Naive thymus-derived CD8-positive, alpha-beta T cell (primary cell): ENCODE measurements around the gene KDM4C. TPM values are rescaled to one million over a fixed set of nuclear protein-coding genes. Genes with fewer than 3 reads are reported as not detected.
A peak's percentile ranks its signal among the peaks of the same experiment; 100 is the strongest.

ENCODE experiments used
- ATAC-seq, 2 donors: fragments of 150-1000 bp; cut with Tn5 transposase in 1 of 2; sonication (Bioruptor Pico), chemical (Tn5 transposase) in 1 of 2; 1 replicate in 1 of 2; 2 replicates in 1 of 2; pipeline ENCODE4 v1.10.0; 2021; ENCODE audit warnings: mild to moderate bottlenecking in 2 of 2, moderate library complexity in 2 of 2
- POLR2A ChIA-PET: fragments of 350-600 bp; sonication (Branson Sonifier 250); formaldehyde crosslinking; loops from one replicate; lab custom pipeline; 2021; ENCODE audit warnings: antibody characterized with exemption; lab: Charles Lee
- DNase-seq, 10 donors: peaks; one replicate each; pipeline versions ENCODE4 v3.0.0 to v3.0.0-alpha.2; 2020 to 2022
- H3K27ac Mint-ChIP-seq, 10 donors: one replicate each; pipeline ENCODE4 v1.8.0; 2020 to 2022; ENCODE audit warnings: mild to moderate bottlenecking in 10 of 10, mixed read lengths in 10 of 10, moderate library complexity in 4 of 10, inconsistent platforms in 1 of 10
- H3K27me3 Mint-ChIP-seq, 5 donors: one replicate each; pipeline ENCODE4 v1.8.0; 2021 to 2022; ENCODE audit warnings: mixed read lengths in 5 of 5
- H3K36me3 Mint-ChIP-seq, 3 donors: one replicate each; pipeline ENCODE4 v1.8.0; 2020 to 2022; ENCODE audit warnings: mixed read lengths in 3 of 3, mild to moderate bottlenecking in 2 of 3, inconsistent platforms in 1 of 3
- H3K4me1 Mint-ChIP-seq, 4 donors: one replicate each; pipeline ENCODE4 v1.8.0; 2021 to 2022; ENCODE audit warnings: mixed read lengths in 4 of 4
- H3K4me3 Mint-ChIP-seq, 10 donors: one replicate each; pipeline ENCODE4 v1.8.0; 2020 to 2022; ENCODE audit warnings: mild to moderate bottlenecking in 10 of 10, mixed read lengths in 10 of 10, moderate library complexity in 6 of 10, inconsistent platforms in 1 of 10
- H3K9me3 Mint-ChIP-seq, 9 donors: one replicate each; pipeline ENCODE4 v1.8.0; 2020 to 2022; ENCODE audit warnings: mixed read lengths in 9 of 9, mild to moderate bottlenecking in 3 of 9, inconsistent platforms in 1 of 9, moderate library complexity in 1 of 9
- polyA plus RNA-seq, 3 donors: library from polyadenylated mRNA; unstranded; fragments of 300-500 nt; fragmentation: Illumina TruSeq; gene quantifications; one replicate each; pipeline ENCODE4 v1.2.3, GENCODE V29; 2021
- total RNA-seq, 8 experiments: library from RNA in 2 of 8; stranded (reverse) in 2 of 8; gene quantifications; one replicate each; pipeline ENCODE4 v1.2.3 and lab custom pipeline; 2021 to 2026

The KDM4C gene
- total and polyA plus RNA-seq, 5 experiments from 2014 or later = 27.5 to 83.6 (median 27.8) TPM

DNA sequence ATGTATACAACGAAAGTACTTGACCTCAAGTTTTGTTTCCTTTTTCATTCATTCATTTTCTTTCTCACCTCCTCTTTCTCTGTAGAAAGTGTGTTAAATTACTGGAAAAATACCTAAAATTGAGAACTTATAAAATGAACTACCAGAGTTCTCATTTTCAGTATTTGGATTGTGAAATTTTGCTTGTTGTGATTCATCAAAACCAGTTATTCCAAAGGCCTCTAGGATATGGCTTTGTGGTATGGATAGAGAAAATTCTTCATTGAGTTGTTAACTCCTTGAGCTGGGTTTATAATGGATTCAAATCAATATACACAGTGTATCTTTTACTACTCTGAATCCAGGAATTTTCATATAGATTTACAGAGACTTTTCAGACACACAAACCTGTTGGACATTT lies 287.6 kb downstream of the KDM4C start:
- DNase-seq (no peak), ATAC-seq (no peak)
- POLR2A ChIA-PET = no interaction called here
- Mint-ChIP-seq H3K9me3 (no peaks in the 10 kb centered on the region), H3K4me3 (no peak overlapping the region), H3K4me1 (peaks cover 0 to 2% (median 1%) of the 10 kb centered on the region in 4 donors), H3K27me3 (no peaks in the 10 kb centered on the region), H3K36me3 (peaks cover 6 to 80% (median 35%) of the 10 kb centered on the region in 3 donors), H3K27ac (no peak overlapping the region)

- Mint-ChIP-seq H3K9me3 (no peaks in the 10 kb centered on the region), H3K36me3 (peaks cover 0 to 84% (median 16%) of the 10 kb centered on the region in 3 donors), H3K27ac (peak overlapping the region in 2 of 10 donors; percentile 26 to 55), H3K27me3 (no peaks in the 10 kb centered on the region), H3K4me3 (no peak overlapping the region), H3K4me1 (peaks cover 5 to 8% (median 5%) of the 10 kb centered on the region in 4 donors)
- POLR2A ChIA-PET = no interaction called here
- no peak for ATAC-seq
- no peak for DNase-seq
These were observed 293.9 kb downstream of the KDM4C start for GRCh38 chr9:7051711-7052110.

DNA sequence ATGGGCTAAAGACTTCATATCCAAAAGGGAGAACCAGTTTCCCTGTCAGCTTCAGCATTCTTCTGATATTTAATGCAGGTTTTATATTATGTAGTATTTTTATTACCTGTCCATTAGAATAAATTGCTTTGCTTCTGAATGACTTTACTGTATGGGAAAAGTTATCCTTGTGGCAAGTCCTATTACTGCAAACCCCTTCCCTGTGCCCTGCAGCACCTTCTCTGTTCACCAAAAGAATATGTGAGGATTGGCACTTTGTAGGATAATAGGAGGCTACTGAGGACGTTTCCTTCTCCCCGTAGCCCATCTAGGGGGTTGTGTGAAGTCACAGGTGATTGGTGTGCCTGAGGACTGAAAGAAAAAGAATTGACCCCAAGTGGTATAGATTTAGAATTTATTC lies 296.1 kb downstream of the KDM4C start:
- Mint-ChIP-seq H3K27ac (peak overlapping the region in 2 of 10 donors; percentile 8 to 56), H3K27me3 (no peaks in the 10 kb centered on the region), H3K9me3 (no peaks in the 10 kb centered on the region), H3K36me3 (peaks cover 0 to 80% (median 11%) of the 10 kb centered on the region in 3 donors), H3K4me1 (peaks cover 5 to 8% (median 5%) of the 10 kb centered on the region in 4 donors), H3K4me3 (no peak overlapping the region)
- ATAC-seq (no peak), DNase-seq (no peak)
- POLR2A ChIA-PET = no interaction called here

GRCh38 chr9:7055171-7055903 lies 297.6 kb downstream of the KDM4C start:
- H3K36me3 Mint-ChIP-seq = peaks cover 0 to 77% (median 6%) of the 10 kb centered on the region in 3 donors
- H3K9me3 Mint-ChIP-seq = no peaks in the 10 kb centered on the region
- peak overlapping the region in 1 of 10 donors; percentile 28 for H3K27ac Mint-ChIP-seq
- no peak overlapping the region for H3K4me3 Mint-ChIP-seq
- no peaks in the 10 kb centered on the region for H3K27me3 Mint-ChIP-seq
- DNase-seq (no peak), ATAC-seq (no peak)
- peaks cover 5 to 8% (median 5%) of the 10 kb centered on the region in 4 donors for H3K4me1 Mint-ChIP-seq
- POLR2A ChIA-PET = no interaction called here

- H3K36me3 Mint-ChIP-seq = peaks cover 0 to 76% (median 14%) of the 10 kb centered on the region in 3 donors
- H3K9me3 Mint-ChIP-seq = no peaks in the 10 kb centered on the region
- H3K4me1 Mint-ChIP-seq = peaks cover 5 to 8% (median 7%) of the 10 kb centered on the region in 4 donors
- ATAC-seq (no peak), DNase-seq (no peak)
- H3K4me3 Mint-ChIP-seq = no peak overlapping the region
- H3K27ac Mint-ChIP-seq = peak overlapping the region in 1 of 10 donors; percentile 23
- POLR2A ChIA-PET = no interaction called here
- H3K27me3 Mint-ChIP-seq = no peaks in the 10 kb centered on the region
These were observed 298.5 kb downstream of the KDM4C start for GRCh38 chr9:7056254-7056653.

DNA sequence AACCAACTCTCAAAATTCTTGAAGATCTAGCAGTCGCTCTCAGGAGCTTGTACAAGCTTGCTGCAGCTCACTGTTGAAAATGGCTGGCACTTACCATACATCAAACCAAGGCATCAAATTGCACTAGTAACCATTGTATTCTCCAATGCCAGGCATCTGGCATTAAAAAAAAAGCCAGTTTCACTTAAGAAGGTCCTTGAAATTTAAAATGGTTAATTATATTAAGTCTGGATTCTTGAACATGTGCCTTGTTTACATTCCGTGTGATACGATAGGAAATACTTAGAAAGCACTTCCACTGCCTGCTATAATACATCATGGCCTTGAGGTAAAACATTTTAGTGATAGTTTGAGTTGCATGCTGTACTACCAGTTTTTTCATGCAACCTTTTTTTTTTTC lies 300.7 kb downstream of the KDM4C start:
- H3K9me3 Mint-ChIP-seq = no peaks in the 10 kb centered on the region
- POLR2A ChIA-PET = no interaction called here
- ATAC-seq (no peak), DNase-seq (no peak)
- peaks cover 0 to 5% (median 0%) of the 10 kb centered on the region in 4 donors for H3K4me1 Mint-ChIP-seq
- no peaks in the 10 kb centered on the region for H3K27me3 Mint-ChIP-seq
- no peak overlapping the region for H3K4me3 Mint-ChIP-seq
- H3K27ac Mint-ChIP-seq = no peak overlapping the region
- peaks cover 0 to 75% (median 20%) of the 10 kb centered on the region in 3 donors for H3K36me3 Mint-ChIP-seq

- peaks cover 0 to 5% (median 1%) of the 10 kb centered on the region in 4 donors for H3K4me1 Mint-ChIP-seq
- no peaks in the 10 kb centered on the region for H3K27me3 Mint-ChIP-seq
- no peaks in the 10 kb centered on the region for H3K9me3 Mint-ChIP-seq
- DNase-seq (no peak), ATAC-seq (no peak)
- peaks cover 5 to 46% (median 20%) of the 10 kb centered on the region in 3 donors for H3K36me3 Mint-ChIP-seq
- H3K4me3 Mint-ChIP-seq = no peak overlapping the region
- peak overlapping the region in 1 of 10 donors; percentile 21 for H3K27ac Mint-ChIP-seq
- POLR2A ChIA-PET = no interaction called here
These were observed 309.4 kb downstream of the KDM4C start for GRCh38 chr9:7067169-7067568.

DNA sequence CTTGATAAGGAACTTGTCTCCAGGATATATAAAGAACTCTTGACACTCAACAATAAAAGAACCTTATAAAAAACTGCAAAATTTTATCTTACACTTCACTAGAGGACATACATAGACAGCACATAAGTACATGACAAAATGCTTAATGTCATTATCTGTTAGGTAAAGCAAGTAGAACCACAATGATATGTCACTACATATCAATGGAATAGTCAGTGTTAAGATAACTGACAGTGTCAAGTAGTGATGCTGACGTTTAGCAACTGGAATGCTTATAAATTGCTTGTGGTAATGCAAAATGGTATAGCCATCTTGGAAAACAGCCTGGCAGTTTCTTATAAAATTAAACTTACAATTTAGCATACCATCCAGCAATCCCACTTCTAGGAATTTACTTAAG lies 314.1 kb downstream of the KDM4C start:
- Mint-ChIP-seq H3K36me3 (peaks cover 10 to 58% (median 35%) of the 10 kb centered on the region in 3 donors), H3K27me3 (no peaks in the 10 kb centered on the region), H3K4me1 (peaks cover 0 to 2% (median 0%) of the 10 kb centered on the region in 4 donors), H3K9me3 (no peaks in the 10 kb centered on the region), H3K4me3 (no peak overlapping the region), H3K27ac (peak overlapping the region in 2 of 10 donors; percentile 1 to 14)
- DNase-seq (no peak), ATAC-seq (no peak)
- POLR2A ChIA-PET = no interaction called here

DNA sequence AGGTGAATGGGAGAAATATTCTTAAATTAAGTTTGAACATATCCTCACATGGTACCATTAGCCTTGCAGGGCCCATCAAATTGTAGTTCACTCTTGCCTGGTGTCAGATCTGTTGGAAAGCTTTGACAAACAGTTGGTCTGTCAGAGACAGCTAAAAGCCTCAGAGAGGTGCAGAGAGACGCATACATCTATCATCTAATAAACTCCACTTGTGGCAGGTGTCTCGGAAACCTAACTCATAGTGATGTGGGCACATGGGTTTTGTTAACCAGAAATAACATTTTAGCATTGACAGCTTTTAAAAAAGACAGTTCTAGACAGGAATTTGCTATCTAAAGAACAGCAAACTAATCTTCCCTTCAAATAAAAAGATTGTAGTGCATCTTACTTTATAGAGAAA lies 315.9 kb downstream of the KDM4C start:
- no peak for ATAC-seq
- POLR2A ChIA-PET = no interaction called here

DNA sequence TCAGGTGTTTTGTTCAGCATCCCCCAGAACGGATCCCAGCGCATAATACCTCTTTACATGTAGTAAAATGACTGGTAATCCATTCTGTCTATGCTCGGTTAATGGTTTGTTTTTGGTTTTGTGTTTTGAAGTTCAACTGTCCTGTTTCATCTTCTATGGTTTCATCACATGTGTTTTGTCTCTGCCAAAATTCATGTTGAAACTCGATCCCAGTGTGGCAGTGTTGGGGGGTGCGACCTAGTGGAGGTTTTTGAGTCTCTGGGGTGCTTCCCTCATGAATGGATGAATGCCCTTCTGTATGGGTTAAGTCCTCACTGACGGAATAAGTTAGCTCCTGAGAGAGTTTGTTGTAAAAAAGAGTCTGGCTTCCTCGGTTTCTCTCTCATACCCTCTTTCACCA lies 317.4 kb downstream of the KDM4C start:
- Mint-ChIP-seq H3K4me1 (peaks cover 0 to 2% (median 0%) of the 10 kb centered on the region in 4 donors), H3K36me3 (peaks cover 13 to 73% (median 61%) of the 10 kb centered on the region in 3 donors)
- no peak for DNase-seq

More for the DNA sequence above, 315.9 kb downstream of the KDM4C start:
- Mint-ChIP-seq H3K27me3 (no peaks in the 10 kb centered on the region), H3K4me3 (no peak overlapping the region), H3K27ac (no peak overlapping the region), H3K36me3 (peaks cover 13 to 65% (median 50%) of the 10 kb centered on the region in 3 donors), H3K9me3 (no peaks in the 10 kb centered on the region), H3K4me1 (peaks cover 0 to 2% (median 0%) of the 10 kb centered on the region in 4 donors)
- no peak for DNase-seq

GRCh38 chr9:7079051-7079450 lies 321.3 kb downstream of the KDM4C start:
- Mint-ChIP-seq H3K36me3 (peaks cover 16 to 77% (median 57%) of the 10 kb centered on the region in 3 donors), H3K4me3 (no peak overlapping the region), H3K4me1 (no peaks in the 10 kb centered on the region), H3K9me3 (no peaks in the 10 kb centered on the region), H3K27me3 (no peaks in the 10 kb centered on the region), H3K27ac (no peak overlapping the region)
- POLR2A ChIA-PET = no interaction called here
- DNase-seq = no peak
- no peak for ATAC-seq

More for the DNA sequence above, 317.4 kb downstream of the KDM4C start:
- no peaks in the 10 kb centered on the region for H3K27me3 Mint-ChIP-seq
- no peak for ATAC-seq
- no peak overlapping the region for H3K4me3 Mint-ChIP-seq
- POLR2A ChIA-PET = no interaction called here
- H3K9me3 Mint-ChIP-seq = no peaks in the 10 kb centered on the region
- no peak overlapping the region for H3K27ac Mint-ChIP-seq

- Mint-ChIP-seq H3K36me3 (peaks cover 16 to 72% (median 53%) of the 10 kb centered on the region in 3 donors), H3K27me3 (no peaks in the 10 kb centered on the region), H3K4me1 (peaks cover 0 to 3% (median 0%) of the 10 kb centered on the region in 4 donors), H3K9me3 (no peaks in the 10 kb centered on the region), H3K27ac (peak overlapping the region in 1 of 10 donors; percentile 5), H3K4me3 (no peak overlapping the region)
- POLR2A ChIA-PET = no interaction called here
- no peak for ATAC-seq
- DNase-seq = no peak
These were observed 323.4 kb downstream of the KDM4C start for GRCh38 chr9:7081065-7081600.

DNA sequence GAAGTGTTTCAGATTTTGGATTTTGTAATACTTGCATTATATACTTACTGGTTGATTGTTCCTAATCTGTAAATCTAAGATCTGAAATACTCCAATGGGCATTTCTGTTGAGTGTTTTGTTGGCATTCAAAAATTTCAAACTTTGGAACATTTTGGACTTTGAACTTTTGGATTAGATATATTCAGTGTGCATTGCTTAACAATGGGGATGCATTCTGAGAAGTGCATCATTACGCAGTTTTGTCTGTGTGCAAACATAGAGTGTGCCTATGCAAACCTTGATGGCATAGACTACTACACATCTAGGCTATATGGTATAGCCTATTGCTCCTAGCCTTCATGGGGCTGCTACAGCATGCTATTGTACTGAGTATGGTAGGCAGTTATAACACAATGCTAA lies 325.4 kb downstream of the KDM4C start:
- H3K4me3 Mint-ChIP-seq = no peak overlapping the region
- H3K36me3 Mint-ChIP-seq = peaks cover 8 to 68% (median 45%) of the 10 kb centered on the region in 3 donors
- POLR2A ChIA-PET = no interaction called here
- no peaks in the 10 kb centered on the region for H3K27me3 Mint-ChIP-seq
- no peak overlapping the region for H3K27ac Mint-ChIP-seq
- H3K4me1 Mint-ChIP-seq = peaks cover 0 to 3% (median 0%) of the 10 kb centered on the region in 4 donors
- ATAC-seq (no peak), DNase-seq (no peak)
- H3K9me3 Mint-ChIP-seq = no peaks in the 10 kb centered on the region
